ENCODE data around the gene GRIN1.
"Not testable (repeated sequence)": the region's sequence is repeated elsewhere in the genome, so short reads cannot be mapped to it uniquely, and the experiment has no call there.

The GRIN1 gene

DNA sequence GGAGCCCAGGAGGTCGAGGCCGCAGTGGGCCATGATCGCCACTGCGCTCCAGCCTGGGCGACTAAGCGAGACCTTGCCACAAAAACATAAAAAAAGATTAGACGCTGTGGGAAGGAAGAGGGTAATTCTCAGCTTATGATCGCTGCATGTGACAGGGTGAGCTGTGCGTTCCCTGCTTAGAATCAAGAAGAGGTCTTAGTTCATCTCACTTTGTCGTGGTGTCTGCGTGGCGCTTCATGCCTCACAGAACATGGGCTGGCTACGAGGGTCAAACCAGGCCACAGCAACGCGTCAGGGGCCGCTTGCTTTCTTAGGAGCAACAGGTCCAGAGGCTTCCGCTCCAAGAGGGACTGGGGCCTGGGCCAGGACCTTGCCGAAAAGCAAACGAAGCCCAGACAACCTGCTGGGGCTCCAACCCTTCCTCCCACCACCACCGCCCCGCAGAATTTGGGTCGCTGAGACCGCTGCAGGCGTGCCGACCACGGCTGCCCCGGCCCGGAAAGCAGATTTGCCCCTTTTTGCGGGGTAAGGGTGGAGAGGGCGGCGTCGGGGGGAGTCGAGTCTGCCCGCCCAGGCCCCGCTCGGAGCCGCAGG, 10.0 kb upstream of the GRIN1 start:
- no peak for DNase-seq

- peak; percentile 91 for DNase-seq
These were observed 9.3 kb upstream of the GRIN1 start for GRCh38 chr9:137129456-137130175.

GRCh38 chr9:137130176-137130755, 8.7 kb upstream of the GRIN1 start:
- DNase-seq: no peak

GRCh38 chr9:137134191-137134590, 4.8 kb upstream of the GRIN1 start:
- no peak for DNase-seq

DNA sequence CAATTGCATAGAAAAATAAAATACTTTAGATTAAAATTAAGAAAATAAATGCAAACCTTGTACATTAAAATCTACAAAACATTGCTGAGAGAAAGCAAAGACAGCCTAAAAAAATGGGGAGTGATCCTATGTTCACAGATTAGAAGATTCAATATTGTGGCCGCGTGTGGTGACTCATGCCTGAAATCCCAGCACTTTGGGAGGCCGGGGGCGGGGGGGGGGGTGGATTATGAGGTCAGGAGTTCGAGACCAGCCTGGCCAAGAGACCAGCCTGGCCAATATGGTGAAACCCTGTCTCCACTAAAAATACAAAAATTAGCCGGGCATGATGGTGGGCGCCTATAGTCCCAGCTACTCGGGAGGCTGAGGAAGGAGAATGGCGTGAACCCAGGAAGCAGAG, 3.8 kb upstream of the GRIN1 start:
- DNase-seq: not testable (repeated sequence)

DNA sequence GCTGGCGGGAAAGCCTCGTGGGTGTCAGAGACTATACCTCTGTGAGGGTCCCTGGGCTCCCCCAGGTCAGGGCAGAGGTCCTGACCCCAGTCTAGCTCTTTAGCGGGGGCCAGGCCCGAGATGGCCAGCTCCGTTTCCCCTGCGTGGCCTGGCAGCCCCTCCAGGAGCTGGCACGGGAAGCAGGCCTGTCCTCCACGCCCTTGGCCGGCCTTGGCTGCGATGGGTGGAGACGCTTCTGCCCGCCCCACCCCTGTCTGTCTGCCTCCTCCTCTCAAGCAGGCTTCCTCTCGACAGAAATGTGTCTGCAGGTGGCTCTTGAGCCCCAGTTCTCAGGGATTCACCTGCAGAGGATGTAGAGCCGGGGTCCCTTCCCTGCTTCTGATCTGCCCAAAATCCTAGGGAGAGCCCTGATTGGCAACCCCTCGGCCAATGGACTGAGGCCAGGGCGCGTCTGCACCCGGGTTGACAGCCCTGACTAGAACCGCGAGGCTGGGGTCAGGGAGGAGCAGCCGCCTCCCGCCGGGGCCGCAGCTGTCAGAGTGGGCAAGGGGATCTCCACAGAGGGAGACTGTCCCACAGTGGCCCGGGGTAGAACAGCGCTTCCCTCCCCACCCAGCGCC, 2.6 kb upstream of the GRIN1 start:
- DNase-seq: no peak

DNA sequence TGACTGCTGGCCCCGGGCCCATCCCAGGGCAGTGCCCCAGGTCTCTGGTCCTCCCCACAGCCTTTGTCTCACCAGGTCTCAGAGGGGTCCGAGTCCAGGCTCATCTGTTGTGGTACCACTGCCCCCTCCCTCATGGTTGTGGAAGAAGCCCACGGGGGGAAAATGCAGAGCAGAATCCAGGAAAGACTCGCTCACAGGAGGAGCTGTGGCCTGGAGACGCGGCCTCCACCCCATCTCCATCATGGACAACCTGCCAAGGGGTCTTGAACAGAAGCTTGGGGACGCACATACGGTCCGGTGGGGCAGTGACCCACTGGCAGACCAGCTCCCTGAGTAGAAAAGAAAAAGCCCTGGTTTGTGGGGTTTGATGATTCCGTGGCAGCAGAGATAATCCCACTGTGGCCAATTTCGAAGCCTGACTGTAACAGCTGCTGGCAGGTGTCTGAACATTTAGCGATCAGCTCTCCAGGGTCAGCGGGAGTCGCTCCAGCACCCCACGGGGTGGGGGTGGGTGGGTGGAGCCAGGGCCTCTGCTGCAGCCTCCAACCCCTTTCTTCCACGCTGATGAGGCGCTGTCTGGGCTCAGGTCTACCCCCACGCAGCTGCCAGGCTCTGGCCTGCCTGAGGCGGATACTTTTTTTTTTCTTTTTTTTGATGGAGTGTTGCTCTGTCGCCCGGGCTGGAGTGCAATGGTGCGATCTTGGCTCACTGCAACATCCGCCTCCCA, 1.9 kb upstream of the GRIN1 start:
- no peak for DNase-seq

- DNase-seq: no peak
These were observed 764 bp upstream of the GRIN1 start for GRCh38 chr9:137138058-137138721.

- DNase-seq: no peak
These were observed 655 bp downstream of the GRIN1 start for GRCh38 chr9:137139468-137140150.

DNA sequence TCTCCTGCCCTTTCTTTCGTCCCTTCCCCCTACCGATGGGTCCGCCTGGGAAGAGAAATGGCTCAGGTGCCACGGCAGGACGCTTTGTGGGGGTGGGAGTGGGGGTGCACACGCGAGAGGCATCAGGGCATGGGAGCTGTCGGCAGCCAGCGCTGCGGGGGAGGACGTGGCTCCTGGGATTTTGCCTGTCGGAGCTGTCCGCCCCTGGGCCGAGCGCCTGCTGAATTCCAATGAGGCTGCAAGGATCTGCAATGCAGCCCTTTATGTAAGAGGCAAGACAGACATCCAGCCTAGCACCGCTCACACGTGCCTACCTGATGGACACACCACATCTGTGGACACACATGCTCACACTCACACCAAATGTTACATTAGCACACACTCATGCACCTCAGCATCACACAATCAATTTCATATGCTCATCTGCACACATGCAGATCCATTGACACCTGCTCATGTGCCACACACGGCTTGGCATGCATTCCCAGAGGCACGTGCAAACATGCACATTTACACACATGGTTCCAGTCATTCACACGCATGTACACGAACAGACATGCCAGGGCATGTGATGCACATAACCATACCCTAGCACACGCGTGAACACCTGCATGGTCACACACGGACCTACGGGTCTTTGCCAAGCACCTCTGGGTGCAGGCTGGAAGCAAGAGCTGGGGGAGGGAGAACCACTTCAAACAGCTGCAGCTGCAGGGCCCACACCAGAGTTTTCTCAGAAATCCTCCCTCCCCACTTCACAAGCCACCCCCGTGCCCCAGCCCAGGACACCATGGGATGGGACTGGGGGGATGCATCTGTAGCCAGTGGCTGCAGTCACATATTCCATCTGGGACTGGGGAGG, 1.4 kb downstream of the GRIN1 start:
- DNase-seq: no peak

DNA sequence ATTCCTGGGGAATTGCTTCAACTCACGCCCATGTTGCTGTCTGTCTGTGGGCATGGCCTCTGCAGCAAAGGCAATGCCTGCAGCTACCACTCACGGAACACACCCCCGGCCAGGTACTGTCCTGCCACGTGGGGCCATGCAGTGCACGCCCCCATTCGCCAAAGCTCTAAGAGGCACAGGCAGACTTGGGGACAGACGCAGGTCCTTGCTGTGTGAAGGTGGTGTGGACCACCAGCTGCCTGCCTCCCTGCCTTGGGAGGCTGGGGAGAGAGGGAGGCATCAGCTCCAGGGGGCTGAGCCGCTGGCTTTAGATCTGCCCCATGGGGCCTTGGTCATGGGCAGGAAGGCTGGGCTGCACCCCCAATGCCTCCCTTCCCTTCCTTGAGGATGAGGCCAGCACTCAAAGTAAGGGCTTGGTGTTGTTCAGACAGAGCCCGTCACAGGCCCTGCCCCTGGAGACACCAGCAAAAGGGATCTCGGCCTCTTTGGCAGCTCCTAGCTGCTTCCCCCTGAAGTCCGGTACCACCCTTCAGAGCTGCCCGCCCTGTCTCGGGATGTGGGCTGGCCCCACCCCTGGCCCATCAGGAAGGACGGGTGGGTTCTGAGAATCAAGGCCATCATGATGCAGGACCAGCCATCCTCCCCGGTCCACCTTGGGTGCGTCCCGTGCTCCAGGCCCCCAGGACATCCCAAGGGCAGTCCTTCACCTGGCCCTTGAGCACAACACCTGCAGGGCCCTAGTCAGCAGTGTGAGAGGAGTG, 2.3 kb downstream of the GRIN1 start:
- DNase-seq: no peak

GRCh38 chr9:137141976-137142936, 3.3 kb downstream of the GRIN1 start:
- DNase-seq: no peak

DNA sequence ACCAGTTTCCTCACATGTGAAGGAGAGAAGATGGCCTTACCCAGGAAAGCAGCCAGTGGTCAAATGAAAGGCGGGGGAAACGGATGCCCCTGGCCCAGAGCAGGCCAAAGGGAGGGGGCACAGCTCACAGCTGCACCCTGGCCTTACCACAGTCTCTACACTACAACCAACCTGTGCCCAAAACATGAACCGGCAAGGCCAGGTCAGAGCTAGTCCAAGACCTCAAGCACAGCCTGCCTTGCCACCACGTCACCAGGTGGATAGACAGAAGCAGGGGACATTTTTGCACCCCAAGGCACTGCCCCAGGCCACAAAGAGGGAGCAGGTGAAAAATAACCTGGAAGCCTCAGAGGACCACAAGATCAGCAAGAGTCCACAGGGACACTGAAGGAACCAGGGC, 4.5 kb downstream of the GRIN1 start:
- DNase-seq: no peak

DNA sequence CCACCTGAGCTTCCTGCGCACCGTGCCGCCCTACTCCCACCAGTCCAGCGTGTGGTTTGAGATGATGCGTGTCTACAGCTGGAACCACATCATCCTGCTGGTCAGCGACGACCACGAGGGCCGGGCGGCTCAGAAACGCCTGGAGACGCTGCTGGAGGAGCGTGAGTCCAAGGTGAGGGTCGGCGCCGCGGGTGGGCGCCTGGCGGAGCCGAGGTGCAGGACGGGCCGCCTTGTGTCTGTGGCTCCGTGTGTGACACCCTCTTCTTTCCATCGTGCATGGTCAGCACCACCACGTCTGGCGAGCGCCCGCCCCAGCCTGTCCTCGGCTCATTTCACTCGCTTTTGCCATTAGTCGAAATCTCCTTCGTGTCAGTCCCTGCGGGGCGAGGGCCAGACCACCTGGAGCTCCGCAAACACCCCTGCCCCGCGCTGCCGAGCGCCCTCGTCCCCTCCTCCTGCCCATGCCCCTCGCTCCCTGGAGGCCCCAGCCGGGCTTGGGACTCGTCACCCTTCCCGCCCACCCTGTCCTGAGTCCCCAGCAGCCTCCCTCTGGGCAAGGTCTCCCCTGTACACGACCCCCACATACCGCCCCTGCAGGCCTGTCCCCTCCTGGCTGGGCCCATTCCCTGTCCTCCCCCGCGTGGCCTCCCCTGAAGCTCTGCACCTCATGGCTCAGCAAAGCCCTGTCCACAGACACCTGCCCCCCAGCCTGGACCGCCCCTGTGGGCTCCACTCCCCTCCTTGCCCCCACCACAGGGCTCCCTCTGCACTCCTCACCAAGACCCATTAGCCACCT, 7.0 kb downstream of the GRIN1 start:
- no peak for DNase-seq

DNA sequence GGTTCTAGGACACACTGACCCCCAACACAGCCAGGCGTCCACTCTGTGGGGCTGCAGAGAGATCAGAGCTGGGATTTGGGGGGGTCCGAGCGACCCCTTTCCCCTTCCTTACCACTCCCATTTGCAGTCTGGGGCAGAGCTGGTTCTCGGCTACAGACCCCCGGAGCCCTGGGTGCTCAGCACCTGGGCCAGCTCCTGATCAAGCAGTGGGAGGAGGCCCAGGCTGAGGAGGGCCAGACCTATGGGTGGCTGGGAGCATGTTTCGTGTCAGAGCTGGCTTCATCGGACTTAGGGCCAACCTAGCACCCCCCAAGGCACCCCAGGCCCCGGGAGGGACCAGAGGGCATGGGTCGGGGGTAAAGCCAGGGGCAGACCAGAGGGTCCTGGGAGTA, 7.6 kb downstream of the GRIN1 start:
- no peak for DNase-seq

GRCh38 chr9:137147091-137147792, 8.3 kb downstream of the GRIN1 start:
- DNase-seq: no peak

DNA sequence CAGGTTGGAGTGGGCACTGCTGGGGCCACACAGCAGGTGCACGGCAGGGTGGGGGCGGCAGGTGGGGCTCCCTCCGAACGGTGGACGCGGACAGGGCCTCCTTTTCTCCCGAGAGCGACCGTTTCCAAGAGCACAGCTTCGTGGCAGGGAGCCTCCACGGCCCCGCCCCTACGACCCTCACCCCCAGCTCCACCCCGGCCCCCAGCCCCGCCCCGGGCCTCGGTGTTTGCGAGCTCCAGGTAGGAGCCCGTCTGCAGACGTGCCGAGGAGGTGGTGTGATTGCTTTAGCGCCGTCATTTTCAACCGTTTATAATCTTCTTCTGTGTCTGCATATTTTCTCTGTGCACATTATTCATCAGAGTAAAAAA, 8.8 kb downstream of the GRIN1 start:
- DNase-seq: no peak

DNA sequence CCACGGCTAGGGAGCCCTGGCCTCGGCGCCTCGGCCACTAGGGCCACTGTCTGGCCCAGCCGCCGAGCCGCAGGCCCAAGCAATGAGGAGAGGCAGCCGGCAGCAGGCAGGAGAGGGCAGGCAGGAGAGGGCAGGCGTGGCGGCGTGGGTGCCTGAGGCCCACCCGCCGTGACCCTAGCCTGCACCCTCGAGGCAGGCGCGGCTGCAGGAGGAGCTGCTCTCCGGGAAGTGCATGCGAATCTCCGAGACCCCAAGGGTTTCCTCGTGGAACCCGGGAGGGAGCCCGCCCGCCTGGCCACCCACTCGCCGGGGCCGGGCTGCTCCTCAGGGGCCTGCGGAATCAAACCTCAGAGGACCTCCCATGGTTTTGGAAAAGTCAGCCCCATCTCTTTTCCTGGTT, 9.3 kb downstream of the GRIN1 start:
- no peak for DNase-seq

Data from CD4-positive, alpha-beta T cell treated with Interferon gamma for 1 hour (primary cell).